ENCODE data around the gene RAPGEF3. TPM values are rescaled to one million over a fixed set of nuclear protein-coding genes. Genes with fewer than 3 reads are reported as not detected.

RAPGEF3 gene
- total and polyA plus RNA-seq, 2 of the 13 experiments (the other 11 are each of a cell fraction or from before 2014, with no cell fraction given) = 0.07 TPM

DNA sequence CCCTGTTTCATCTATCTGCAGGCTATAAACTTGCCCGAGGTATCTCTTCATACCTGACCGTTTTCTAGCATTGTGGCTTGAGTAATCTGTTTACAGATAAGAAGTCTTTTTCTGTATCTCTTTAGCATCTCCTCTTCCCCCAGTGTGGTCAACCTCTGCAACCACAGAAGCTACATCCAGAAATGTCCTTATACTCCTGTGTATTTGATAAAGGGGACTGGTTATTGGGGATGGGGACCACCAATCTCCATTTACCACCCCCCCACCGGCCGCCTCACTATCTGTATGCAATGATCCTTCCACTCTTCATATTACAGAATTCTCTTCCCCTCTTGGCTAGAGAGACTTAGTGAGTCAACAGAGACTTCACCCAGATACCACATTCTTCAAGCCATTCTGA, 49.4 kb downstream of the RAPGEF3 start (continued):
- TF ChIP-seq, protein P1, sequence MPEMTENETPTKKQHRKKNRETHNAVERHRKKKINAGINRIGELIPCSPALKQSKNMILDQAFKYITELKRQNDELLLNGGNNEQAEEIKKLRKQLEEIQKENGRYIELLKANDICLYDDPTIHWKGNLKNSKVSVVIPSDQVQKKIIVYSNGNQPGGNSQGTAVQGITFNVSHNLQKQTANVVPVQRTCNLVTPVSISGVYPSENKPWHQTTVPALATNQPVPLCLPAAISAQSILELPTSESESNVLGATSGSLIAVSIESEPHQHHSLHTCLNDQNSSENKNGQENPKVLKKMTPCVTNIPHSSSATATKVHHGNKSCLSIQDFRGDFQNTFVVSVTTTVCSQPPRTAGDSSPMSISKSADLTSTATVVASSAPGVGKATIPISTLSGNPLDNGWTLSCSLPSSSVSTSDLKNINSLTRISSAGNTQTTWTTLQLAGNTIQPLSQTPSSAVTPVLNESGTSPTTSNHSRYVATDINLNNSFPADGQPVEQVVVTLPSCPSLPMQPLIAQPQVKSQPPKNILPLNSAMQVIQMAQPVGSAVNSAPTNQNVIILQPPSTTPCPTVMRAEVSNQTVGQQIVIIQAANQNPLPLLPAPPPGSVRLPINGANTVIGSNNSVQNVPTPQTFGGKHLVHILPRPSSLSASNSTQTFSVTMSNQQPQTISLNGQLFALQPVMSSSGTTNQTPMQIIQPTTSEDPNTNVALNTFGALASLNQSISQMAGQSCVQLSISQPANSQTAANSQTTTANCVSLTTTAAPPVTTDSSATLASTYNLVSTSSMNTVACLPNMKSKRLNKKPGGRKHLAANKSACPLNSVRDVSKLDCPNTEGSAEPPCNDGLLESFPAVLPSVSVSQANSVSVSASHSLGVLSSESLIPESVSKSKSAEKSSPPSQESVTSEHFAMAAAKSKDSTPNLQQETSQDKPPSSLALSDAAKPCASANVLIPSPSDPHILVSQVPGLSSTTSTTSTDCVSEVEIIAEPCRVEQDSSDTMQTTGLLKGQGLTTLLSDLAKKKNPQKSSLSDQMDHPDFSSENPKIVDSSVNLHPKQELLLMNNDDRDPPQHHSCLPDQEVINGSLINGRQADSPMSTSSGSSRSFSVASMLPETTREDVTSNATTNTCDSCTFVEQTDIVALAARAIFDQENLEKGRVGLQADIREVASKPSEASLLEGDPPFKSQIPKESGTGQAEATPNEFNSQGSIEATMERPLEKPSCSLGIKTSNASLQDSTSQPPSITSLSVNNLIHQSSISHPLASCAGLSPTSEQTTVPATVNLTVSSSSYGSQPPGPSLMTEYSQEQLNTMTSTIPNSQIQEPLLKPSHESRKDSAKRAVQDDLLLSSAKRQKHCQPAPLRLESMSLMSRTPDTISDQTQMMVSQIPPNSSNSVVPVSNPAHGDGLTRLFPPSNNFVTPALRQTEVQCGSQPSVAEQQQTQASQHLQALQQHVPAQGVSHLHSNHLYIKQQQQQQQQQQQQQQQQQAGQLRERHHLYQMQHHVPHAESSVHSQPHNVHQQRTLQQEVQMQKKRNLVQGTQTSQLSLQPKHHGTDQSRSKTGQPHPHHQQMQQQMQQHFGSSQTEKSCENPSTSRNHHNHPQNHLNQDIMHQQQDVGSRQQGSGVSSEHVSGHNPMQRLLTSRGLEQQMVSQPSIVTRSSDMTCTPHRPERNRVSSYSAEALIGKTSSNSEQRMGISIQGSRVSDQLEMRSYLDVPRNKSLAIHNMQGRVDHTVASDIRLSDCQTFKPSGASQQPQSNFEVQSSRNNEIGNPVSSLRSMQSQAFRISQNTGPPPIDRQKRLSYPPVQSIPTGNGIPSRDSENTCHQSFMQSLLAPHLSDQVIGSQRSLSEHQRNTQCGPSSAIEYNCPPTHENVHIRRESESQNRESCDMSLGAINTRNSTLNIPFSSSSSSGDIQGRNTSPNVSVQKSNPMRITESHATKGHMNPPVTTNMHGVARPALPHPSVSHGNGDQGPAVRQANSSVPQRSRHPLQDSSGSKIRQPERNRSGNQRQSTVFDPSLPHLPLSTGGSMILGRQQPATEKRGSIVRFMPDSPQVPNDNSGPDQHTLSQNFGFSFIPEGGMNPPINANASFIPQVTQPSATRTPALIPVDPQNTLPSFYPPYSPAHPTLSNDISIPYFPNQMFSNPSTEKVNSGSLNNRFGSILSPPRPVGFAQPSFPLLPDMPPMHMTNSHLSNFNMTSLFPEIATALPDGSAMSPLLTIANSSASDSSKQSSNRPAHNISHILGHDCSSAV (CRISPR knock-in tag; IDR thresholded peaks at IDR 0.05; ENCODE audit: borderline replicate concordance) = no peak
- no peak for TF ChIP-seq ZHX2 (IDR thresholded peaks at IDR 0.05; ENCODE audit: low read depth)
- no peak for TF ChIP-seq ZHX2 (CRISPR knock-in tag; IDR thresholded peaks at IDR 0.05; ENCODE audit: borderline replicate concordance)
- no peak for TF ChIP-seq SOX13 (IDR thresholded peaks at IDR 0.05)
- TF ChIP-seq SOX13 (CRISPR knock-in tag; conservative IDR thresholded peaks at IDR 0.05 in 1 of 2, IDR thresholded peaks at IDR 0.05 in 1 of 2) = no peak
- TF ChIP-seq, protein P2, sequence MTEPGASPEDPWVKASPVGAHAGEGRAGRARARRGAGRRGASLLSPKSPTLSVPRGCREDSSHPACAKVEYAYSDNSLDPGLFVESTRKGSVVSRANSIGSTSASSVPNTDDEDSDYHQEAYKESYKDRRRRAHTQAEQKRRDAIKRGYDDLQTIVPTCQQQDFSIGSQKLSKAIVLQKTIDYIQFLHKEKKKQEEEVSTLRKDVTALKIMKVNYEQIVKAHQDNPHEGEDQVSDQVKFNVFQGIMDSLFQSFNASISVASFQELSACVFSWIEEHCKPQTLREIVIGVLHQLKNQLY (CRISPR knock-in tag; IDR thresholded peaks at IDR 0.05) = no peak
- no peak for TF ChIP-seq XRCC5 (optimal IDR thresholded peaks at IDR 0.05; ENCODE audit: low read length)
- TF ChIP-seq KDM1A (CRISPR knock-in tag; IDR thresholded peaks at IDR 0.05) = no peak
